NK-92 (cell line): ENCODE measurements around the gene TMEM51.

Experiments used
- DNase-seq: peaks from one replicate; lab custom pipeline; 2025; ENCODE audit not compliant: unreplicated experiment; lab: John Stamatoyannopoulos, UW

The TMEM51 gene

GRCh38 chr1:15152318-15153183 lies 996 bp upstream of the TMEM51 start:
- no peak for DNase-seq

- no peak for DNase-seq
Measured at GRCh38 chr1:15153842-15154479, 414 bp downstream of the TMEM51 start.

- DNase-seq = no peak
Measured at GRCh38 chr1:15154480-15155036, 1.0 kb downstream of the TMEM51 start.

GRCh38 chr1:15155191-15155590 lies 1.6 kb downstream of the TMEM51 start:
- DNase-seq = no peak

GRCh38 chr1:15155888-15156741 lies 2.6 kb downstream of the TMEM51 start:
- no peak for DNase-seq

GRCh38 chr1:15156807-15157380 lies 3.3 kb downstream of the TMEM51 start:
- DNase-seq = no peak

- no peak for DNase-seq
Measured at GRCh38 chr1:15157524-15158399, 4.2 kb downstream of the TMEM51 start.

- no peak for DNase-seq
Measured at GRCh38 chr1:15158506-15159165, 5.1 kb downstream of the TMEM51 start.

GRCh38 chr1:15159166-15159555 lies 5.6 kb downstream of the TMEM51 start:
- DNase-seq = no peak

- no peak for DNase-seq
Measured at GRCh38 chr1:15160626-15161025, 7.1 kb downstream of the TMEM51 start.

- no peak for DNase-seq
Measured at GRCh38 chr1:15167386-15167785, 13.8 kb downstream of the TMEM51 start.

- DNase-seq = no peak
Measured at GRCh38 chr1:15168479-15168878, 14.9 kb downstream of the TMEM51 start.

GRCh38 chr1:15170071-15170470 lies 16.5 kb downstream of the TMEM51 start:
- no peak for DNase-seq

- no peak for DNase-seq
Measured at GRCh38 chr1:15171271-15171908, 17.8 kb downstream of the TMEM51 start.

- DNase-seq = no peak
Measured at GRCh38 chr1:15172405-15173259, 19.1 kb downstream of the TMEM51 start.

- no peak for DNase-seq
Measured at GRCh38 chr1:15173863-15174614, 20.5 kb downstream of the TMEM51 start.

GRCh38 chr1:15174615-15174983 lies 21.1 kb downstream of the TMEM51 start:
- no peak for DNase-seq
